ENCODE data around the gene AP5Z1.

Gene AP5Z1

GRCh38 chr7:4835398-4836205, 60.2 kb downstream of the AP5Z1 start:
- POLR2A ChIA-PET (ENCODE audit: low non-redundant PET): no interaction called here
- CTCF ChIA-PET: no interaction called here
- no peak for DNase-seq (ENCODE audit: low spot score)
- TF ChIP-seq CTCF (conservative IDR thresholded peaks at IDR 0.05; ENCODE audit: low read depth): no peak
- no peak overlapping the region for H3K27ac ChIP-seq

GRCh38 chr7:4836206-4836661, 60.8 kb downstream of the AP5Z1 start:
- TF ChIP-seq CTCF (conservative IDR thresholded peaks at IDR 0.05; ENCODE audit: low read depth): no peak
- ChIA-PET CTCF (no interaction called here), POLR2A (ENCODE audit: low non-redundant PET) (no interaction called here)
- H3K27ac ChIP-seq: no peak overlapping the region
- DNase-seq (ENCODE audit: low spot score): no peak

DNA sequence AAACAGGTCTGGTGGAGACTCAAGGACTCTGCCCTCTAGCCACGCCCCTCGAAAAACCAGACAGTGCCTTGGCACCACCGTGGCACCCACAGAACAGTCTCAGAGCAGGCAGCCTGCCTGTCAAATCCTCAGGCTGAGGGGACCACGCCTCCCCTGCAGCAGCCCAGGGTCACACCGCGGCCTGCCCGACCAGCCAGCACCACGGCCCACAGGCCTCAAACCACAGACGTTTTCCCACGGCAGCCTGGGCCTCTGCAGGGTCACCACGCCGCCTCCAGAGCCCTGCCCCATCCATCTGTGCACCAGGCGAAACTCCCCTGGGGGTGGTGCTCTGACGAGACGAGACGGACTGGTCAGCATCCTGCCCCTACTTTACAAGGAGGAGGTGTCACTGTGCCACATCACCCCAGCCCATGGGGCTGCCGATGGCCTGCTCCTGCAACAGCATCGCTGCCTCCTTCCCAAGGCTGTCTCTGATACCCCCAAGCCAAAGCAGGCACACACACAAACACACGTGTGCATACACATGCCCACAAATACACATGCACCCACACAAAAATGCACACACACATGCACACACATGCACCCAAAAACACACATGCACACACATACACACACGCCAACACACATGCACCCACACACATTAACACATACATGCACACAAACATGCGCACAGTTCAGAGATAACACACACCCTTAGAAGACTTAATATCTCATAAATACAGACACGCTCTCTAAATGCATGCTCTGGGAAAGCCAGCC, 61.8 kb downstream of the AP5Z1 start:
- POLR2A ChIA-PET (ENCODE audit: low non-redundant PET): no interaction called here
- no peak for DNase-seq (ENCODE audit: low spot score)
- TF ChIP-seq CTCF (conservative IDR thresholded peaks at IDR 0.05; ENCODE audit: low read depth): no peak
- CTCF ChIA-PET: no interaction called here
- H3K27ac ChIP-seq: no peak overlapping the region

DNA sequence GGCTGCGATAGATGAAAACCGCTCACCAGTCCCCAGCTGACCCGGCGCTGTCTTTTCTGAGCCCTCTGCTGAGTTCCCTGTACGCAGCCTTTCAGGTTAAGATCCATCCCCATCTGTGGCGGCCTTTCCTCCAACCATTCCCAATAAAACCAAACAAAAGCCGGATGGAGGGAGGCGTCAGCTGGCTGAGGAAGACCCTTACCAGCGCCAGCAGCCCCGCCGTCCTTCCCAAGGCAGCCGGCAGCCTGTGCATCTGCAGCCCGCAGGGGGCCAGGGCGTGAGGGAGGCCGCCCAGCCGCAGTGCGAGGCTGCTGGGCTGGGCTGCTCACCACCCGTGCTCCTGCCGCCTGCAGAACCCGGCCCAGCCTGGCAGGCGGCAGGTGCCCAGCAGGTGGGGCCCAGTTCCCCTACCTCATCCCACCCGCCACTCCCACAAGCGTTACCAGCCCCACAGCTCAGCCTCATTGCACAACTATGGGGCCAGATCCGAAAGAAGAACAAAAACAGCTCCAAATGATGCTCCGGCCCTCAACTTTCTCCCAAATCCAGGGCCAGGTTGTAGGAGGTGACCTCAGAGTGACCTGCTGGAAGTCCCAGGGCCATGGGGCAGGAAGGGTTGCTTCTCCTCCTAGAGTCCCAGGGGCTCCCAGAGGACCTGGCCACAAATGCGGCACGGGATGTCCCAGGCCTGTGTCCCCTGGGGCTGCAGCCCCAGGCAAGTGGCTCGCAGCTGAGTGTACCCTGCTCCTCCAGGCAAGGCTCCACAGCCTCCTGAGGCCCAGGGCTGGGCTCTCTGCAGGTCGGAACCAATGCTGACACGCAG, 62.6 kb downstream of the AP5Z1 start:
- TF ChIP-seq CTCF (conservative IDR thresholded peaks at IDR 0.05; ENCODE audit: low read depth): no peak
- POLR2A ChIA-PET (ENCODE audit: low non-redundant PET): no interaction called here
- no peak overlapping the region for H3K27ac ChIP-seq
- no peak for DNase-seq (ENCODE audit: low spot score)
- CTCF ChIA-PET: no interaction called here

GRCh38 chr7:4838626-4839334, 63.4 kb downstream of the AP5Z1 start:
- DNase-seq (ENCODE audit: low spot score): no peak
- POLR2A ChIA-PET (ENCODE audit: low non-redundant PET): no interaction called here
- no peak overlapping the region for H3K27ac ChIP-seq
- TF ChIP-seq CTCF (conservative IDR thresholded peaks at IDR 0.05; ENCODE audit: low read depth): no peak
- CTCF ChIA-PET: no interaction called here

- ChIA-PET POLR2A (ENCODE audit: low non-redundant PET) (no interaction called here), CTCF (interaction anchor here (0.7 kb wide), 1 partner anchor 1680 kb away, joined by 3 read pairs; no protein-coding TSS in a partner anchor)
- DNase-seq (ENCODE audit: low spot score): no peak
- no peak overlapping the region for H3K27ac ChIP-seq
- no peak for TF ChIP-seq CTCF (conservative IDR thresholded peaks at IDR 0.05; ENCODE audit: low read depth)
These were observed 64.7 kb downstream of the AP5Z1 start for GRCh38 chr7:4840079-4840501.
